ENCODE measurements around the gene SLC6A11.

The SLC6A11 gene

DNA sequence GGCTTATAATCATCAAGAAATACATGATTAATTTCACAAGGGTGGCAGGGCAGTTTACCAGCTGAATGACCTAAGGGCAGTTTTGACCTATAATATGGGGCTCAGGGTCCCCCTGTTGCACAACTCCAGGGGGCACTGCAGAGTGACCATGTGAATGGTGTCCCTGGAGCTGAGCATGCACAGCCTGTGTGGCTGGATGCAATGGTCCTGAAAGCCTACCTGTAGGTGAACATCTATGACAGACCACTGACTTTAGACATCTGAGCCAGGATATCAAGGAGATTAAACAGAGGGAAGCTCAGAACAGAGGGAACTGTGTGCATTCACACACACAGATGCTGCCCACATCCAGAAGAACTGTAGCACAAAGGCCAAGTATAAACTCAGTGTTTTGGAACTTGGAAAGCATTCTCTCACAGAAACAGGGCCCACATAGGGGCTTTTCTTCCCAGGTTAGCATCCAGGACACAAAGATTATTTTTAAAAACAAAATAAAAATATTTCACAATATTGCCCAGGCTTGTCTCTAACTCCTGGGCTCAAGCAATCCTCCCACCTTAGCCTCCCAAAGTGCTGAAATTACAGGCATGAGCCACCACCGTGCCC is 7.8 kb upstream of the SLC6A11 start:
- no peak overlapping the region for H3K4me3 ChIP-seq (ENCODE audit: low read depth, low read length, poor library complexity, severe bottlenecking)
- H3K27me3 ChIP-seq (ENCODE audit: insufficient read depth, low read length), result 0 out of 2 replicates have a peak, but pooled peaks cover 3% of the 10 kb centered on the region
- no peaks in the 10 kb centered on the region for H3K9me2 ChIP-seq (ENCODE audit: low read depth, low read length)
- H3K9ac ChIP-seq (ENCODE audit: low read length), result no peak overlapping the region
- no peak overlapping the region for H3K4me2 ChIP-seq (ENCODE audit: low read length)
- H3K27ac ChIP-seq (ENCODE audit: low read depth, low read length, poor library complexity, severe bottlenecking), result no peak overlapping the region
- no peaks in the 10 kb centered on the region for H3K36me3 ChIP-seq (ENCODE audit: insufficient read depth, low read length)
- no peaks in the 10 kb centered on the region for H3K9me3 ChIP-seq (ENCODE audit: low read length)
- no peaks in the 10 kb centered on the region for H3F3A ChIP-seq (ENCODE audit: insufficient read depth, low read length)
- H4K20me1 ChIP-seq (ENCODE audit: insufficient read depth, low read length), result no peaks in the 10 kb centered on the region
- H2AFZ ChIP-seq (ENCODE audit: low read length), result no peak overlapping the region
- no peaks in the 10 kb centered on the region for H3K79me2 ChIP-seq (ENCODE audit: insufficient read depth, low read length)
- no peaks in the 10 kb centered on the region for H3K4me1 ChIP-seq (ENCODE audit: insufficient read depth, low read length, severe bottlenecking)
- TF ChIP-seq EZH2 (IDR thresholded peaks at IDR 0.05; ENCODE audit: borderline replicate concordance, low read length), result no peak
- TF ChIP-seq, protein P1, sequence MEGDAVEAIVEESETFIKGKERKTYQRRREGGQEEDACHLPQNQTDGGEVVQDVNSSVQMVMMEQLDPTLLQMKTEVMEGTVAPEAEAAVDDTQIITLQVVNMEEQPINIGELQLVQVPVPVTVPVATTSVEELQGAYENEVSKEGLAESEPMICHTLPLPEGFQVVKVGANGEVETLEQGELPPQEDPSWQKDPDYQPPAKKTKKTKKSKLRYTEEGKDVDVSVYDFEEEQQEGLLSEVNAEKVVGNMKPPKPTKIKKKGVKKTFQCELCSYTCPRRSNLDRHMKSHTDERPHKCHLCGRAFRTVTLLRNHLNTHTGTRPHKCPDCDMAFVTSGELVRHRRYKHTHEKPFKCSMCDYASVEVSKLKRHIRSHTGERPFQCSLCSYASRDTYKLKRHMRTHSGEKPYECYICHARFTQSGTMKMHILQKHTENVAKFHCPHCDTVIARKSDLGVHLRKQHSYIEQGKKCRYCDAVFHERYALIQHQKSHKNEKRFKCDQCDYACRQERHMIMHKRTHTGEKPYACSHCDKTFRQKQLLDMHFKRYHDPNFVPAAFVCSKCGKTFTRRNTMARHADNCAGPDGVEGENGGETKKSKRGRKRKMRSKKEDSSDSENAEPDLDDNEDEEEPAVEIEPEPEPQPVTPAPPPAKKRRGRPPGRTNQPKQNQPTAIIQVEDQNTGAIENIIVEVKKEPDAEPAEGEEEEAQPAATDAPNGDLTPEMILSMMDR (IDR thresholded peaks at IDR 0.05; ENCODE audit: low read length), result no peak

DNA sequence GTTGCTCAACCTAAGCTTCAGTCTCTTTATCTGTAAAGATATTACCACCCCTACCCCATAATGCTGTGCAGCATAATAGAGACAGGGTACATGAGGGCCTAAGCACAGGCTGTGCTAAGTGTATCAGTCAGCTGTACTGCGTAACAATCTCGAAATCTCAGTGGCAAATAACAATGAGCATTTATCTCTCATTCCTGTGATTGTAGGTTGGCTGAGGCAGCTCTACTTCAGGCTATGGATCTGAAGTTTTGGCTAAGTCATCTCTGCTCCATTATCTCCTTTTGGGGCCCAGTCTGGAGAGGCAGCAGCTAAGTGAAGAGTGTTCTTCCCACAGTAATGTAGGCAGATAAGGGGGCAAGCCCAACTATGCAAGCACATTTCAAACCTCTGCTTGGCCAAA is 7.1 kb upstream of the SLC6A11 start:
- no peak overlapping the region for H3K4me3 ChIP-seq (ENCODE audit: low read depth, low read length, poor library complexity, severe bottlenecking)
- no peaks in the 10 kb centered on the region for H3K79me2 ChIP-seq (ENCODE audit: insufficient read depth, low read length)
- 0 out of 2 replicates have a peak, but pooled peaks cover 3% of the 10 kb centered on the region for H3K27me3 ChIP-seq (ENCODE audit: insufficient read depth, low read length)

DNA sequence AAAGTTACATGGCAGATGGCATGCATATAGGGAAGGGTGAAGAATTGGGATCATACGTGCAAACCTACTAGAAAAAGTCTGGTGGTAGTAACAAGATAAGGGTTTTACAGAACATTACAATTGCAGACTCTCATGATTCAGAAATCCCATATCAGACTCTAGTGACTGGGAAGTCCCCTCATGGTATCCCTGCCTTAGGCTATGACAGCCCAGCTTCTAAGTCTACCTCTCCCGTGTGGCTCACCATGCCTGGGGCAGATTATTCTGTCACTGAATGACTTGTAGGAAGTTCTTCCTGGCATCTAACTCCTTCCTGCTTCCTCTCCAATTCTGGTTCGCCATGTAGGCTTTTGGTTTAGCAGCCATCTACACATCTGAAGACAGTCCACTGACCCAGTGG is 5.7 kb upstream of the SLC6A11 start:
- H3K36me3 ChIP-seq (ENCODE audit: insufficient read depth, low read length), result no peaks in the 10 kb centered on the region
- H3K4me1 ChIP-seq (ENCODE audit: insufficient read depth, low read length, severe bottlenecking), result no peaks in the 10 kb centered on the region
- H3K9me3 ChIP-seq (ENCODE audit: low read length), result no peaks in the 10 kb centered on the region
- H4K20me1 ChIP-seq (ENCODE audit: insufficient read depth, low read length), result no peaks in the 10 kb centered on the region
- no peaks in the 10 kb centered on the region for H3F3A ChIP-seq (ENCODE audit: insufficient read depth, low read length)
- H3K4me3 ChIP-seq (ENCODE audit: low read depth, low read length, poor library complexity, severe bottlenecking), result no peak overlapping the region
- H3K4me2 ChIP-seq (ENCODE audit: low read length), result no peak overlapping the region
- H3K9ac ChIP-seq (ENCODE audit: low read length), result no peak overlapping the region
- no peaks in the 10 kb centered on the region for H3K79me2 ChIP-seq (ENCODE audit: insufficient read depth, low read length)
- H3K27me3 ChIP-seq (ENCODE audit: insufficient read depth, low read length), result 0 out of 2 replicates have a peak, but pooled peaks cover 3% of the 10 kb centered on the region
- H3K27ac ChIP-seq (ENCODE audit: low read depth, low read length, poor library complexity, severe bottlenecking), result no peak overlapping the region
- H2AFZ ChIP-seq (ENCODE audit: low read length), result no peak overlapping the region
- H3K9me2 ChIP-seq (ENCODE audit: low read depth, low read length), result no peaks in the 10 kb centered on the region
- TF ChIP-seq EZH2 (IDR thresholded peaks at IDR 0.05; ENCODE audit: borderline replicate concordance, low read length), result no peak
- TF ChIP-seq, protein P1 (IDR thresholded peaks at IDR 0.05; ENCODE audit: low read length), result no peak

More for the DNA sequence above, 7.1 kb upstream of the SLC6A11 start:
- H3K9ac ChIP-seq (ENCODE audit: low read length), result no peak overlapping the region
- H3K27ac ChIP-seq (ENCODE audit: low read depth, low read length, poor library complexity, severe bottlenecking), result no peak overlapping the region
- H3K4me1 ChIP-seq (ENCODE audit: insufficient read depth, low read length, severe bottlenecking), result no peaks in the 10 kb centered on the region
- H3K9me3 ChIP-seq (ENCODE audit: low read length), result no peaks in the 10 kb centered on the region
- H3K4me2 ChIP-seq (ENCODE audit: low read length), result no peak overlapping the region
- no peaks in the 10 kb centered on the region for H3K9me2 ChIP-seq (ENCODE audit: low read depth, low read length)
- no peaks in the 10 kb centered on the region for H3F3A ChIP-seq (ENCODE audit: insufficient read depth, low read length)
- no peaks in the 10 kb centered on the region for H3K36me3 ChIP-seq (ENCODE audit: insufficient read depth, low read length)
- no peak overlapping the region for H2AFZ ChIP-seq (ENCODE audit: low read length)
- H4K20me1 ChIP-seq (ENCODE audit: insufficient read depth, low read length), result no peaks in the 10 kb centered on the region
- TF ChIP-seq EZH2 (IDR thresholded peaks at IDR 0.05; ENCODE audit: borderline replicate concordance, low read length), result no peak
- TF ChIP-seq, protein P1 (IDR thresholded peaks at IDR 0.05; ENCODE audit: low read length), result no peak
